Measurements from ENCODE around the gene NLRP3.
"Not testable (repeated sequence)": the region's sequence is repeated elsewhere in the genome, so short reads cannot be mapped to it uniquely, and the experiment has no call there.

DNA sequence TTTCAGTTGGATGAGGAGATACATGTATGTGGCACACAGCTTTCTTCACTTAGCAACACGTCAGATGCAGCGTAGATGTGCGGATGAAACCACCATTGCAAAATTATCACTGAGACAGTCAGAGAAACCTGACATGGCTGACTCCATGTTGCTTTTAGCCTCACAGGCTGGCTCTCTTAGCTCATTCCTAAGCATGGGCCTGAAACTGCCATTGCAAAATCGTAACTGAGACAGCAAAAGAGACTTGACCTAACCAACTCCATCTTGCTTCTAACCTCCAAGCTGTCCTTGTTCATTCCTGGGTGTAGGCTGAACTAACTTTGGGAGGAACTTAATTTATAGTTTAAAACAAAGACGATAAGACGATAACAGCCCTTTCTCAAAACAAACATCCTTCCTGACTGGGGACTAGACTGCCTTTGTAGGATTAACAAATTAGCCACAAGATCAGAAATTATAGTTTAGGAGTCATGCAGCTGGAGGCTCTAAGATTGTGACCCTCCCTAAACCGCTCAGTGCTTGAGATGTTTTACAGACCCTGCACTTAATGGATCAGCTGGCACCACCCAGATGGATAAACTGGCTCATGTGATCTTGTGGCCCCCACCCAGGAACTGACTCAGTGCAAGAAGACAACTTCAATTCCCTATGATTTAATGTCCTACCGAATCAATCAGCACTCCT is 41.2 kb upstream of the NLRP3 start:
- TF ChIP-seq RARB (CRISPR knock-in tag; IDR thresholded peaks at IDR 0.05); BACH2 (CRISPR knock-in tag; IDR thresholded peaks at IDR 0.05; ENCODE audit: borderline replicate concordance); GLIS3 (CRISPR knock-in tag; IDR thresholded peaks at IDR 0.05); TCF4 (CRISPR knock-in tag; IDR thresholded peaks at IDR 0.05; ENCODE audit: borderline replicate concordance); ISL1 (CRISPR knock-in tag; IDR thresholded peaks at IDR 0.05): not testable (repeated sequence)
- TF ChIP-seq, protein P1, sequence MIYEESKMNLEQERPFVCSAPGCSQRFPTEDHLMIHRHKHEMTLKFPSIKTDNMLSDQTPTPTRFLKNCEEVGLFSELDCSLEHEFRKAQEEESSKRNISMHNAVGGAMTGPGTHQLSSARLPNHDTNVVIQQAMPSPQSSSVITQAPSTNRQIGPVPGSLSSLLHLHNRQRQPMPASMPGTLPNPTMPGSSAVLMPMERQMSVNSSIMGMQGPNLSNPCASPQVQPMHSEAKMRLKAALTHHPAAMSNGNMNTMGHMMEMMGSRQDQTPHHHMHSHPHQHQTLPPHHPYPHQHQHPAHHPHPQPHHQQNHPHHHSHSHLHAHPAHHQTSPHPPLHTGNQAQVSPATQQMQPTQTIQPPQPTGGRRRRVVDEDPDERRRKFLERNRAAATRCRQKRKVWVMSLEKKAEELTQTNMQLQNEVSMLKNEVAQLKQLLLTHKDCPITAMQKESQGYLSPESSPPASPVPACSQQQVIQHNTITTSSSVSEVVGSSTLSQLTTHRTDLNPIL (CRISPR knock-in tag; IDR thresholded peaks at IDR 0.05; ENCODE audit: low read depth): not testable (repeated sequence)
- TF ChIP-seq, protein P2, sequence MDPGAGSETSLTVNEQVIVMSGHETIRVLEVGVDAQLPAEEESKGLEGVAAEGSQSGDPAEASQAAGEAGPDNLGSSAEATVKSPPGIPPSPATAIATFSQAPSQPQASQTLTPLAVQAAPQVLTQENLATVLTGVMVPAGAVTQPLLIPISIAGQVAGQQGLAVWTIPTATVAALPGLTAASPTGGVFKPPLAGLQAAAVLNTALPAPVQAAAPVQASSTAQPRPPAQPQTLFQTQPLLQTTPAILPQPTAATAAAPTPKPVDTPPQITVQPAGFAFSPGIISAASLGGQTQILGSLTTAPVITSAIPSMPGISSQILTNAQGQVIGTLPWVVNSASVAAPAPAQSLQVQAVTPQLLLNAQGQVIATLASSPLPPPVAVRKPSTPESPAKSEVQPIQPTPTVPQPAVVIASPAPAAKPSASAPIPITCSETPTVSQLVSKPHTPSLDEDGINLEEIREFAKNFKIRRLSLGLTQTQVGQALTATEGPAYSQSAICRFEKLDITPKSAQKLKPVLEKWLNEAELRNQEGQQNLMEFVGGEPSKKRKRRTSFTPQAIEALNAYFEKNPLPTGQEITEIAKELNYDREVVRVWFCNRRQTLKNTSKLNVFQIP (CRISPR knock-in tag; IDR thresholded peaks at IDR 0.05; ENCODE audit: borderline replicate concordance, low read depth): not testable (repeated sequence)
- 0 out of 2 replicates have a peak, but pooled peaks have one; percentile 17 for TF ChIP-seq ZFP3 (CRISPR knock-in tag; IDR thresholded peaks at IDR 0.05)

All from SK-N-SH treated with all-trans-retinoic acid at 6 μM for 48 hours (cell line).